PFSK-1 (cell line): ENCODE data around the gene ZNF341.

ENCODE experiments used
- FOXP2 ChIP-seq: optimal IDR thresholded peaks from 2 replicates; pipeline ENCODE3; 2011; ENCODE audit warnings: borderline replicate concordance, control low read depth, inconsistent platforms; ENCODE audit not compliant: insufficient read depth; ENCODE audit errors: extremely low read length, extremely low read depth
- POLR2AphosphoS5 ChIP-seq: IDR thresholded peaks from 2 replicates; pipeline ENCODE4 v1.6.1; 2012; ENCODE audit warnings: low read depth, mild to moderate bottlenecking, control low read depth, low read length, moderate library complexity
- REST ChIP-seq, 2 experiments: IDR thresholded peaks; 2 replicates each; pipeline versions ENCODE4 v1.6.1 to v1.8.0; 2011 to 2012; ENCODE audit warnings: low read depth in 2 of 2, low read length in 2 of 2, control low read depth in 1 of 2, inconsistent platforms in 1 of 2, mild to moderate bottlenecking in 1 of 2, moderate library complexity in 1 of 2; ENCODE audit not compliant: insufficient read depth in 1 of 2
- SIN3A ChIP-seq: IDR thresholded peaks from 2 replicates; pipeline ENCODE4 v1.6.1; 2012; ENCODE audit warnings: mild to moderate bottlenecking, low read length, moderate library complexity, borderline replicate concordance; ENCODE audit not compliant: insufficient read depth
- TAF1 ChIP-seq: IDR thresholded peaks from 2 replicates; pipeline ENCODE4 v1.6.1; 2012; ENCODE audit warnings: low read length, control low read depth, borderline replicate concordance; ENCODE audit not compliant: insufficient read depth

Gene ZNF341

GRCh38 chr20:33826270-33826897 lies 94.6 kb downstream of the ZNF341 start:
- TF ChIP-seq SIN3A: no peak
- no peak for TF ChIP-seq REST (IDR thresholded peaks at IDR 0.05; ENCODE audit: insufficient read depth in 1 of 2, low read depth in 2 of 2, low read length in 2 of 2)
- TF ChIP-seq TAF1: no peak
- no peak for TF ChIP-seq FOXP2
- TF ChIP-seq POLR2AphosphoS5: no peak

GRCh38 chr20:33827109-33827508 lies 95.3 kb downstream of the ZNF341 start:
- no peak for TF ChIP-seq FOXP2
- no peak for TF ChIP-seq SIN3A
- TF ChIP-seq TAF1: no peak
- TF ChIP-seq REST (IDR thresholded peaks at IDR 0.05; ENCODE audit: insufficient read depth in 1 of 2, low read depth in 2 of 2, low read length in 2 of 2): no peak
- no peak for TF ChIP-seq POLR2AphosphoS5

- no peak for TF ChIP-seq POLR2AphosphoS5
- TF ChIP-seq TAF1: no peak
- TF ChIP-seq SIN3A: no peak
- TF ChIP-seq REST (IDR thresholded peaks at IDR 0.05; ENCODE audit: insufficient read depth in 1 of 2, low read depth in 2 of 2, low read length in 2 of 2): no peak
- TF ChIP-seq FOXP2: no peak
Measured at GRCh38 chr20:33827634-33828325, 96.0 kb downstream of the ZNF341 start.

- no peak for TF ChIP-seq SIN3A
- TF ChIP-seq TAF1: no peak
- no peak for TF ChIP-seq REST (IDR thresholded peaks at IDR 0.05; ENCODE audit: insufficient read depth in 1 of 2, low read depth in 2 of 2, low read length in 2 of 2)
- TF ChIP-seq FOXP2: no peak
- no peak for TF ChIP-seq POLR2AphosphoS5
Measured at GRCh38 chr20:33828326-33828844, 96.6 kb downstream of the ZNF341 start.
